HepG2 (cell line): ENCODE measurements around the gene BAIAP2L1. TPM values are rescaled to one million over a fixed set of nuclear protein-coding genes. Genes with fewer than 3 reads are reported as not detected.

ENCODE experiments used
- ARID4A ChIP-seq: sonication (generic); formaldehyde crosslinking; IDR thresholded peaks from 2 replicates; pipeline ENCODE4 v1.5.0; 2020; ENCODE audit warnings: mild to moderate bottlenecking, missing genetic modification reagents, borderline replicate concordance
- DR1 ChIP-seq: sonication (generic); formaldehyde crosslinking; IDR thresholded peaks from 2 replicates; pipeline ENCODE4 v1.8.0; 2021; ENCODE audit warnings: mild to moderate bottlenecking, missing genetic modification reagents, inconsistent platforms
- HOXA5 ChIP-seq: sonication (generic); formaldehyde crosslinking; IDR thresholded peaks from 2 replicates; pipeline ENCODE4 v1.4.0; 2020; ENCODE audit warnings: missing genetic modification reagents
- KAT7 ChIP-seq: IDR thresholded peaks from 2 replicates; pipeline ENCODE4 v1.6.1; 2018; ENCODE audit warnings: borderline replicate concordance, missing compliant biosample characterization
- KMT2A ChIP-seq: sonication (generic); formaldehyde crosslinking; IDR thresholded peaks from 2 replicates; pipeline ENCODE4 v1.4.0; 2020; ENCODE audit warnings: missing genetic modification reagents
- MAZ ChIP-seq, 2 experiments: sonication (generic) in 1 of 2; formaldehyde crosslinking in 1 of 2; IDR thresholded peaks; 2 replicates each; pipeline versions ENCODE4 v1.5.0 to v1.6.1; 2012 to 2020; ENCODE audit warnings: low read depth in 2 of 2, mild to moderate bottlenecking in 2 of 2, borderline replicate concordance in 1 of 2, improper control_type of control experiment in 1 of 2, low read length in 1 of 2, missing genetic modification reagents in 1 of 2, moderate library complexity in 1 of 2
- MYPOP ChIP-seq: sonication (generic); formaldehyde crosslinking; IDR thresholded peaks from 2 replicates; pipeline ENCODE4 v1.8.1; 2023; ENCODE audit warnings: mild to moderate bottlenecking, moderate library complexity, missing genetic modification reagents
- NCOR1 ChIP-seq: fragments of 200-600 bp; sonication (generic); IDR thresholded peaks from 2 replicates; pipeline ENCODE4 v1.7.0; 2017; ENCODE audit warnings: antibody characterized with exemption, low read length, borderline replicate concordance
- NFYB ChIP-seq: sonication (generic); formaldehyde crosslinking; IDR thresholded peaks from 2 replicates; pipeline ENCODE4 v1.4.0; 2020; ENCODE audit warnings: missing genetic modification reagents
- RARG ChIP-seq: sonication (generic); formaldehyde crosslinking; IDR thresholded peaks from 2 replicates; pipeline ENCODE4 v1.4.0; 2020; ENCODE audit warnings: low read depth, mild to moderate bottlenecking, missing genetic modification reagents
- RBAK ChIP-seq: sonication (generic); formaldehyde crosslinking; IDR thresholded peaks from 2 replicates; pipeline ENCODE4 v1.5.1; 2020; ENCODE audit warnings: mild to moderate bottlenecking, missing genetic modification reagents
- SIN3A ChIP-seq: IDR thresholded peaks from 2 replicates; pipeline ENCODE4 v1.6.1; 2011; ENCODE audit warnings: low read depth, mild to moderate bottlenecking, control low read depth, low read length, borderline replicate concordance
- YY1 ChIP-seq: IDR thresholded peaks from 2 replicates; pipeline ENCODE4 v1.6.1; 2011; ENCODE audit warnings: low read length, low read depth, moderate library complexity, mild to moderate bottlenecking; ENCODE audit not compliant: insufficient read depth, insufficient replicate concordance
- ZBTB7B ChIP-seq: sonication (generic); formaldehyde crosslinking; IDR thresholded peaks from 2 replicates; pipeline ENCODE4 v1.4.0; 2020; ENCODE audit warnings: missing genetic modification reagents
- ZFX ChIP-seq: sonication (generic); formaldehyde crosslinking; IDR thresholded peaks from 2 replicates; pipeline ENCODE4 v1.4.0; 2020; ENCODE audit warnings: mild to moderate bottlenecking, low read depth, missing genetic modification reagents, moderate library complexity
- ZNF234 ChIP-seq: sonication (generic); formaldehyde crosslinking; conservative IDR thresholded peaks from 2 replicates; pipeline ENCODE4 v1.5.1; 2020; ENCODE audit warnings: mild to moderate bottlenecking, missing genetic modification reagents
- ZNF282 ChIP-seq: fragments of 450-650 bp; IDR thresholded peaks from 2 replicates; pipeline ENCODE4 v1.6.1; 2018; ENCODE audit not compliant: partially characterized antibody
- ZNF292 ChIP-seq: sonication (generic); formaldehyde crosslinking; IDR thresholded peaks from 2 replicates; pipeline ENCODE4 v1.8.1; 2022; ENCODE audit warnings: mild to moderate bottlenecking, low read depth, missing genetic modification reagents, borderline replicate concordance
- ZNF34 ChIP-seq: sonication (generic); formaldehyde crosslinking; IDR thresholded peaks from 2 replicates; pipeline ENCODE4 v1.4.0; 2020; ENCODE audit warnings: mild to moderate bottlenecking, missing genetic modification reagents, borderline replicate concordance
- ZNF614 ChIP-seq: IDR thresholded peaks from 2 replicates; pipeline ENCODE4 v1.6.1; 2018; ENCODE audit warnings: missing biosample characterization, missing genetic modification reagents, inconsistent platforms, borderline replicate concordance
- ZNF629 ChIP-seq: sonication (generic); formaldehyde crosslinking; conservative IDR thresholded peaks from 2 replicates; pipeline ENCODE4 v1.5.0; 2020; ENCODE audit warnings: missing genetic modification reagents
- ZNF672 ChIP-seq: sonication (generic); formaldehyde crosslinking; IDR thresholded peaks from 2 replicates; pipeline ENCODE4 v1.8.1; 2022; ENCODE audit warnings: missing genetic modification reagents
- ZNF749 ChIP-seq: sonication (generic); formaldehyde crosslinking; IDR thresholded peaks from 2 replicates; pipeline ENCODE4 v1.8.0; 2022; ENCODE audit warnings: mild to moderate bottlenecking, missing genetic modification reagents, moderate library complexity, borderline replicate concordance
- polyA plus RNA-seq, 8 experiments: library from polyadenylated mRNA; depleted of rRNA in 3 of 8; stranded (reverse) in 7 of 8; unstranded in 1 of 8; fragments of >200 nt; fragmentation: Illumina TruSeq in 4 of 8; extraction: Trizol in 4 of 8; gene quantifications; 2 replicates each; pipeline versions ENCODE4 v1.2.1 to v1.2.3, GENCODE V29; 2011 to 2016; ENCODE audit warnings: low read depth in 4 of 8, missing spikeins in 1 of 8, mixed read lengths in 1 of 8; ENCODE audit not compliant: insufficient read depth in 1 of 8
- total RNA-seq, 5 experiments: library from RNA; depleted of rRNA; stranded (reverse); fragments of >200 nt; fragmentation: Illumina TruSeq; extraction: Trizol; gene quantifications; 2 replicates each; pipeline ENCODE4 v1.2.3, GENCODE V29; 2016; ENCODE audit warnings: low read depth in 1 of 5
- TF ChIP-seq, protein P1 (sequence below): sonication (generic); formaldehyde crosslinking; IDR thresholded peaks from 2 replicates; pipeline ENCODE4 v1.8.1; 2023; ENCODE audit warnings: mild to moderate bottlenecking, missing genetic modification reagents

The BAIAP2L1 gene
- total and polyA plus RNA-seq, 2 of the 13 experiments (the other 11 are each of a cell fraction or from before 2014, with no cell fraction given), result 13.0 to 21.5 TPM

DNA sequence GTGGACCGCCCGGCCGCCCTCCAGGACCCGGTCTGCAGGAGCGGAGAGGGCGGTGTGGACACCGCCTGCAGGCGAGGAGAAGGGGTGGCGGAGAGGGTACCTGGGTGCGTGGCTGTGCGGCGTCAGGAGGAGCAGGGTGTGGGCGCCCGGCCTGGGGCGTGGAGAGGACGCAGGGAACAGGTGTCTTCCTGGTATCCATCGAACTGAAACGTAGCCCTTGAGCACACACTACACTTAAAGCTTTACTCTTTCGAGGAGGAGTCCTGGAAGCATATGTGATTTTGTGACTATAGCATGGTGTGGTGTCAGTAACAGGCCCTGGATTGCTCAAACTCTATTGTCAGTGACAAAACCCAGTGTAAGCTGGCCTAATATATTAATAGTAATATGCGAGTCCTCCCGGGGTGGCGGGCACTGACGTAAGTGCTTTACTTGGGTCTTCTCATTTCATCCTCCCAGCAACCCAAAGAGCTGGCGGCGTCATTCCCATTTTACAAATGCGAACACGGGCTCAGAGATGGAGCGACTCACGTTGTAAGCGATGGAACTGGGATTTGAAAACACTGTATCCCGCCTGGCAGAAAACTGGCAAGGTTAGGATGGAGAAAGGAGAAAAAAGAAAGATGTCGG lies 148.3 kb downstream of the BAIAP2L1 start (continued):
- TF ChIP-seq, protein P1, sequence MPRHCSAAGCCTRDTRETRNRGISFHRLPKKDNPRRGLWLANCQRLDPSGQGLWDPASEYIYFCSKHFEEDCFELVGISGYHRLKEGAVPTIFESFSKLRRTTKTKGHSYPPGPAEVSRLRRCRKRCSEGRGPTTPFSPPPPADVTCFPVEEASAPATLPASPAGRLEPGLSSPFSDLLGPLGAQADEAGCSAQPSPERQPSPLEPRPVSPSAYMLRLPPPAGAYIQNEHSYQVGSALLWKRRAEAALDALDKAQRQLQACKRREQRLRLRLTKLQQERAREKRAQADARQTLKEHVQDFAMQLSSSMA (CRISPR knock-in tag), result peak; percentile 28; the same call in 1 of the 2 replicates
- peak; percentile 72 for TF ChIP-seq ARID4A (CRISPR knock-in tag)
- TF ChIP-seq MAZ (IDR thresholded peaks at IDR 0.05; ENCODE audit: borderline replicate concordance, low read depth, low read length), result no peak
- TF ChIP-seq MAZ (CRISPR knock-in tag; IDR thresholded peaks at IDR 0.05; ENCODE audit: low read depth), result 0 out of 2 replicates have a peak, but pooled peaks have one; percentile 9
- 0 out of 2 replicates have a peak, but pooled peaks have one; percentile 10 for TF ChIP-seq MYPOP (CRISPR knock-in tag)
- TF ChIP-seq NCOR1, result peak; percentile 62; the same call in 1 of the 2 replicates
- TF ChIP-seq ZBTB7B, result peak; percentile 13; the same call in 1 of the 2 replicates
- no peak for TF ChIP-seq NFYB (CRISPR knock-in tag)
- peak; percentile 35; the same call in 1 of the 2 replicates for TF ChIP-seq RBAK (CRISPR knock-in tag)
- TF ChIP-seq SIN3A, result no peak
- no peak for TF ChIP-seq KAT7
- no peak for TF ChIP-seq RARG
- no peak for TF ChIP-seq ZNF629 (CRISPR knock-in tag)
- no peak; the same call in 1 of the 2 replicates for TF ChIP-seq ZNF672
- peak; percentile 5 for TF ChIP-seq YY1
- TF ChIP-seq DR1 (CRISPR knock-in tag), result 0 out of 2 replicates have a peak, but pooled peaks have one; percentile 17
- no peak for TF ChIP-seq ZNF292 (CRISPR knock-in tag)
- TF ChIP-seq ZNF749, result peak; percentile 81; the same call in 1 of the 2 replicates
- TF ChIP-seq ZNF614, result no peak
- no peak for TF ChIP-seq HOXA5 (CRISPR knock-in tag)
- TF ChIP-seq ZFX (CRISPR knock-in tag), result peak; percentile 46
- 0 out of 2 replicates have a peak, but pooled peaks have one; percentile 14 for TF ChIP-seq ZNF34 (CRISPR knock-in tag)
- no peak for TF ChIP-seq ZNF282
- no peak for TF ChIP-seq KMT2A (CRISPR knock-in tag)
- TF ChIP-seq ZNF234 (CRISPR knock-in tag), result 0 out of 2 replicates have a peak, but pooled peaks have one; percentile 18
